ENCODE data around the gene DCAF8. TPM values are rescaled to one million over a fixed set of nuclear protein-coding genes. Genes with fewer than 3 reads are reported as not detected.

Gene DCAF8
- total RNA-seq, 1 donor from 2014 or later: 154 TPM

DNA sequence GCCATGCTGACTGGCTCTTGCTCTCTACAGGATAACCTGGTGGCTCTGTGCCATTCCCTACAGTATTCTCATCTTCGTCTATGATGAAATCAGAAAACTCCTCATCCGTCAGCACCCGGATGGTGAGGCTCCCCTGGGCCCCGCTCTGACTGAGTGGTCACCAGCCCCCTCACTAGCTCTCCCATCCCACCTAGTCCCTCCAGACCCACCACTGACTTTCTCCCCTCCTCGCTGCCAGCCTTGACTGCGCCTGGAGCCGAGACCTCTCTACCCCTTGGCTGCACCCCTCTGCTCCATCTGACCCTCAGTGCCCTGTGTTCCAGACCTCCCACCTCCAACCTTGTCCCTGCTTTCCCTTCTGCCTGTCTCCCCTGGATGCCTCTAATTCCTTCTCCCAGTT, 76.1 kb downstream of the DCAF8 start:
- Mint-ChIP-seq H3K9me3 (no peaks in the 10 kb centered on the region), H3K27ac (no peak overlapping the region), H3K4me1 (ENCODE audit: unreplicated experiment) (peaks cover 10% of the 10 kb centered on the region), H3K36me3 (no peaks in the 10 kb centered on the region), H3K27me3 (no peaks in the 10 kb centered on the region), H3K4me3 (no peak overlapping the region)
- TF ChIP-seq, protein P1, sequence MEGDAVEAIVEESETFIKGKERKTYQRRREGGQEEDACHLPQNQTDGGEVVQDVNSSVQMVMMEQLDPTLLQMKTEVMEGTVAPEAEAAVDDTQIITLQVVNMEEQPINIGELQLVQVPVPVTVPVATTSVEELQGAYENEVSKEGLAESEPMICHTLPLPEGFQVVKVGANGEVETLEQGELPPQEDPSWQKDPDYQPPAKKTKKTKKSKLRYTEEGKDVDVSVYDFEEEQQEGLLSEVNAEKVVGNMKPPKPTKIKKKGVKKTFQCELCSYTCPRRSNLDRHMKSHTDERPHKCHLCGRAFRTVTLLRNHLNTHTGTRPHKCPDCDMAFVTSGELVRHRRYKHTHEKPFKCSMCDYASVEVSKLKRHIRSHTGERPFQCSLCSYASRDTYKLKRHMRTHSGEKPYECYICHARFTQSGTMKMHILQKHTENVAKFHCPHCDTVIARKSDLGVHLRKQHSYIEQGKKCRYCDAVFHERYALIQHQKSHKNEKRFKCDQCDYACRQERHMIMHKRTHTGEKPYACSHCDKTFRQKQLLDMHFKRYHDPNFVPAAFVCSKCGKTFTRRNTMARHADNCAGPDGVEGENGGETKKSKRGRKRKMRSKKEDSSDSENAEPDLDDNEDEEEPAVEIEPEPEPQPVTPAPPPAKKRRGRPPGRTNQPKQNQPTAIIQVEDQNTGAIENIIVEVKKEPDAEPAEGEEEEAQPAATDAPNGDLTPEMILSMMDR (conservative IDR thresholded peaks at IDR 0.05): no peak
- no peak for DNase-seq (ENCODE audit: extremely low spot score, unreplicated experiment)

DNA sequence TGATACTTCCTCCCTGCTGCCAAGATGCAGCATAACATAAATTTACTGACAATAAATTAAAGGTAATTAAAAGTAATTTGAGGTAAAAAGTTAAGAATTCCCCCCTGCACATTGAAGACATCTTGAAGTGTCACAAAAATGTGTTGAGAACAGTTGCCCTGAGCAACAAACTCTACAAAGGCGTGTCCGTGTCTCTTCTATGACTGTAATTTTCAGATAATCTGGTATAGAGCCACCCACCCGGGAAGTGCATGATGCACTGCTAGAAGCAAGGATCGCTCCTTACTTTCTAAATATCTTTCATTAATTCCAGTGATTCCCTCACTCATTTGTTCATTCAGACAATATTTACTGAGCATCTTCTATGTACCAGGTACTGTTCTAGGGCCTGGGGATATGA, 83.0 kb downstream of the DCAF8 start:
- Mint-ChIP-seq H3K4me3 (no peak overlapping the region), H3K4me1 (ENCODE audit: unreplicated experiment) (peaks cover 17% of the 10 kb centered on the region), H3K9me3 (peaks cover 4% of the 10 kb centered on the region), H3K27ac (peak overlapping the region; percentile 81), H3K36me3 (no peaks in the 10 kb centered on the region), H3K27me3 (no peaks in the 10 kb centered on the region)
- no peak for DNase-seq (ENCODE audit: extremely low spot score, unreplicated experiment)
- TF ChIP-seq, protein P1 (conservative IDR thresholded peaks at IDR 0.05): no peak

DNA sequence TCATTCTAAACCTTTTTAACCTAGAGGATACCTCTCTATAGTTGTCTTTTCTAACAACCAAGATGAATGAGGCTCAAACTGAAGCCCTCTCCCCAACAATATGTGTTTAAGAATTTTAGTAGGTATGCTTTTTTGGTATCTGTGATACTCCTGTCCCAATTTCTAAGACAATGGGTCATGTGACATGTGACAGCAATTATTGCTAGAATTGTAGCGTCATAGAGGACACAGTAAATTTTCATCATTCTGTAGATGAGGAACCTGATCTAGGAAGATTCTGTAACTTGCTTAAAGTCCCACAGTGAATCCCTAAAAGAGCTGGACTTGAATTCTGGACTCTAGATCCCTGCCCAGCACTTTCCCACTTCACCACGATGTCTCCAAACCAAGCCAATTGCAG, 83.6 kb downstream of the DCAF8 start:
- H3K36me3 Mint-ChIP-seq: no peaks in the 10 kb centered on the region
- no peak overlapping the region for H3K27ac Mint-ChIP-seq
- H3K9me3 Mint-ChIP-seq: peaks cover 4% of the 10 kb centered on the region
- no peak overlapping the region for H3K4me3 Mint-ChIP-seq
- DNase-seq (ENCODE audit: extremely low spot score, unreplicated experiment): no peak
- H3K27me3 Mint-ChIP-seq: peaks cover 1% of the 10 kb centered on the region
- H3K4me1 Mint-ChIP-seq (ENCODE audit: unreplicated experiment): peaks cover 17% of the 10 kb centered on the region
- TF ChIP-seq, protein P1 (conservative IDR thresholded peaks at IDR 0.05): no peak

DNA sequence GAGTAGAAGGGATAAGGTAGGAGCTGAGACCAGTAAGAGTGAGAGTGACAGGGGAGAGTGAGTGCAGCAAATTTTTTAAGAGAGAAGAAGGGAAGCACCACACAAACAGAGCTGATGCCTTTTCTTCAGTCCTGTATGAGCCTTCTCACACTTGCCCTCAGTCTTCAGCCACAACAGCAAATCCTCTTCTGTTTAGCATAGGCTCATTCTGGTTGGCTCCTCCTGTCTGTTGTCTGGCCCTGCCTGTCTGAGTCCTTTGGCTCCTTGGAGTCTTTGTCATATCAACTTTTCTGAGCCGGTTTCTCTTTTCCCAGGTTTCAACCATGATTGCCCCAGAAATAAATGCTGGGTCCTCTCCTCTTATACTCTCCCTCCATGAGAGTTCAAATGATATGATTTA, 84.7 kb downstream of the DCAF8 start:
- H3K9me3 Mint-ChIP-seq: peaks cover 4% of the 10 kb centered on the region
- DNase-seq (ENCODE audit: extremely low spot score, unreplicated experiment): no peak
- peaks cover 7% of the 10 kb centered on the region for H3K27me3 Mint-ChIP-seq
- TF ChIP-seq, protein P1 (conservative IDR thresholded peaks at IDR 0.05): no peak
- H3K36me3 Mint-ChIP-seq: no peaks in the 10 kb centered on the region
- peak overlapping the region; percentile 92 for H3K27ac Mint-ChIP-seq
- H3K4me3 Mint-ChIP-seq: peak overlapping the region; percentile 24
- H3K4me1 Mint-ChIP-seq (ENCODE audit: unreplicated experiment): peaks cover 17% of the 10 kb centered on the region

DNA sequence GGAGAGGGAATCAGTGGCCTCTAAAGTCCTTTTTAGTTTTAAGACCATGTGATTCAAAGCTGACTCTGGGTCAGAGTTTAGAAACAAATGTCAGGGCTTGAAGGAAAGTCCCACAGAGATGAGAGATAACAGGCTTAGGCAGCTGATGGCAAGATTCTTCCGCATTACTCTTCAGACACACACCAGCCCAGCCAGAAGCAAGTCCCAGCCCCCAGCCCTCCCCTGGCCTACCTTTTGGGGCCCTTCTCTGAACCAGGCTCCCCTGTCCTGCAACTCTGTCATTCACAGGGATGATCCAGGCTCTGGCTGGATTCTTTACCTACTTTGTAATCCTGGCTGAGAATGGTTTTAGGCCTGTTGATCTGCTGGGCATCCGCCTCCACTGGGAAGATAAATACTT, 85.1 kb downstream of the DCAF8 start:
- Mint-ChIP-seq H3K9me3 (peaks cover 4% of the 10 kb centered on the region), H3K4me3 (peak overlapping the region; percentile 24), H3K27me3 (peaks cover 9% of the 10 kb centered on the region), H3K36me3 (no peaks in the 10 kb centered on the region), H3K27ac (peak overlapping the region; percentile 92), H3K4me1 (ENCODE audit: unreplicated experiment) (peaks cover 17% of the 10 kb centered on the region)
- DNase-seq (ENCODE audit: extremely low spot score, unreplicated experiment): no peak
- TF ChIP-seq, protein P1 (conservative IDR thresholded peaks at IDR 0.05): no peak

DNA sequence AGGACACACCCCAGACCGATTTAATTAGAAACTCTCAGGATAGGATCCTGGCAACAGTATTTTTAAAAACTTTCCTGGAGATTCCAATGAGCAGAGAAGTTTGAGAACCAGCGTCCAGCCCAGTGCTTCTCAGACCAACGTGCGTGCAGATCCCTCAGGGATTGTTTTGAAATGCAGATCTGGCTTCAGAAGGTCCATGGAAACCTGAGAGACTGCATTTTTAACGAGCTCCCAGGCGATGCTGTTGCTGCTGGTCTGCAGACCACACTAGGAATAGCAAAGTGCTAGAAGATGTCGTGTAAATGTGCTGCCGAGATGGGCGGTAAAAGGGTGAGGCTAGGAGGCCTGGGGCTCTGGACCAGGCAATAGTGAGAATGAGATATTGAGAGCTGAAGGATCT, 90.4 kb downstream of the DCAF8 start:
- TF ChIP-seq, protein P1 (conservative IDR thresholded peaks at IDR 0.05): no peak
- Mint-ChIP-seq H3K36me3 (no peaks in the 10 kb centered on the region), H3K27me3 (peaks cover 20% of the 10 kb centered on the region), H3K4me3 (no peak overlapping the region), H3K27ac (no peak overlapping the region), H3K9me3 (peaks cover 4% of the 10 kb centered on the region), H3K4me1 (ENCODE audit: unreplicated experiment) (peaks cover 39% of the 10 kb centered on the region)
- no peak for DNase-seq (ENCODE audit: extremely low spot score, unreplicated experiment)
